Fibroblast of villous mesenchyme (primary cell): ENCODE data around the gene NFATC1. TPM values are rescaled to one million over a fixed set of nuclear protein-coding genes. Genes with fewer than 3 reads are reported as not detected.
A peak's percentile ranks its signal among the peaks of the same experiment; 100 is the strongest.

Experiments
- DNase-seq: peaks from one replicate; pipeline ENCODE4 v3.0.0-alpha.2; 2010; ENCODE audit warnings: low read depth
- H3K4me3 ChIP-seq: 2 replicates; pipeline ENCODE4 v1.5.1; 2011; ENCODE audit warnings: low read depth, mild to moderate bottlenecking, low read length
- CTCF ChIP-seq: IDR thresholded peaks from 2 replicates; pipeline ENCODE4 v1.5.1; 2012; ENCODE audit warnings: low read depth, mild to moderate bottlenecking, low read length; ENCODE audit not compliant: insufficient read depth
- total RNA-seq: library from RNA; depleted of rRNA; stranded (reverse); fragments of >200 nt; gene quantifications from 2 replicates; pipeline ENCODE4 v1.2.3, GENCODE V29; 2012

The NFATC1 gene
- total RNA-seq, 1 donor: 0.43 TPM

GRCh38 chr18:79507076-79507545 lies 111.4 kb downstream of the NFATC1 start:
- DNase-seq: peak; percentile 74
- no peak for TF ChIP-seq CTCF
- no peak overlapping the region for H3K4me3 ChIP-seq

GRCh38 chr18:79507546-79508480 lies 112.1 kb downstream of the NFATC1 start:
- H3K4me3 ChIP-seq: peak overlapping the region; percentile 8
- no peak for TF ChIP-seq CTCF
- peak; percentile 58 for DNase-seq

DNA sequence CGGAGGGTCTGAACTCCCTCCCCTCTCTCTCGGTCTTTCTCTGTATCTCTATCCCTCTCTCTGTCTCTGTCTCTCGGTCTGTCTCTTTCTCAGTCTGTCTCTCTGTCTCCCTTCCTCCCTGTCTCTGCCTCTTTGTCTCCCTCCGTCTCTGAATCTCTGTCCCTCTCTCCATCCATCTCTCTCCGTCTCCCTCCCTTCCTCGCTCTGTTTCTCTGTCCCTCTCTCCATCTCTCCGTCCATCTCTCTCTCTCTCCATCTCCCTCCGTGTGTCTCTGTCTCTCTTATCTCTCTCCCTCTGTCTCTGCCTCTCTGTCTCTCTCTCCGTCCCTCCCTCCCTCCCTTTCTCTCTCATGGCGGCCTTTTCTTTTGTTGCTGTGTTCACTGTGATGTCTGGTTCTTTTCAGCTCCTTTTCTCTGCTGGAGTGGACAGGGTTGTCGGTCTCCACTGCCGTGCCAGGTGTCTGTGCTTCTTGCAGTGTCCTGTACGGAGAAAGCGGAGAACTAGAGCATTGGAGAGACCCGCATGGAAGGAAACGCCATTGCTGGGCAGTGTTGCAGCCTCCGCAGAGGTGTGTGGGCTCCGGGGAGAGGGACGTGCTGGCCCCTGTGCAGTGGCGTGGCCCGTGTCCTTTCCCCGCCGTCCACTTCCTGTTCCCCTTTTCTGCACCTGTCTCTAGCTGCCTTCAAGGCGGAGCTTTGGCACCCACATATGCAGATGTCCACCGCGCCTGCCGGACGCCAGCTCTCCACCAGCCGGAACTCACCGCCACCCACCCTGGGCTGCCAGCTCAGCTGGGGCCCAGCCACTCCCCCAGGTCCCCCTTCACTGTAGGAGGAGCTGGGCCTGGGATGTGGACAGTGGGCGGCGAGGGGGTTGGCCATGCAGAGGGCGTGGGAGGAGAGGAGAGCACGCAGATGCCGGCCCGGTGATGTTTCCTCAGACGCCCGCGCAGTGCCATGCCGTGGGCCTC lies 113.1 kb downstream of the NFATC1 start:
- no peak overlapping the region for H3K4me3 ChIP-seq
- DNase-seq: no peak
- TF ChIP-seq CTCF: no peak

- no peak for DNase-seq
Measured at GRCh38 chr18:79509536-79509930, 113.8 kb downstream of the NFATC1 start.

GRCh38 chr18:79510046-79510685 lies 114.4 kb downstream of the NFATC1 start:
- no peak for TF ChIP-seq CTCF
- H3K4me3 ChIP-seq: no peak overlapping the region
- no peak for DNase-seq

More at GRCh38 chr18:79509536-79509930, 113.8 kb downstream of the NFATC1 start:
- no peak overlapping the region for H3K4me3 ChIP-seq
- no peak for TF ChIP-seq CTCF

GRCh38 chr18:79510731-79511241 lies 115.1 kb downstream of the NFATC1 start:
- no peak overlapping the region for H3K4me3 ChIP-seq
- no peak for DNase-seq
- TF ChIP-seq CTCF: no peak
